SU-DHL-6 (cell line): ENCODE measurements around the gene APOM.

Source experiments
- EZH2phosphoT487 ChIP-seq: fragments of 200-600 bp; sonication (generic), shearing (Covaris generic); conservative IDR thresholded peaks from 2 replicates; pipeline ENCODE4 v1.6.1; 2018; ENCODE audit warnings: mild to moderate bottlenecking, antibody characterized with exemption, low read length, moderate library complexity, mixed read lengths
- TF ChIP-seq, protein P1 (sequence below): fragments of 200-600 bp; sonication (generic); IDR thresholded peaks from one replicate; pipeline ENCODE4 v1.5.1; 2017; ENCODE audit warnings: antibody characterized with exemption, mild to moderate bottlenecking, low read length, moderate library complexity; ENCODE audit not compliant: insufficient read depth, poor library complexity, severe bottlenecking

GRCh38 chr6:31659649-31660380 is 4.1 kb downstream of the APOM start:
- TF ChIP-seq, protein P1, sequence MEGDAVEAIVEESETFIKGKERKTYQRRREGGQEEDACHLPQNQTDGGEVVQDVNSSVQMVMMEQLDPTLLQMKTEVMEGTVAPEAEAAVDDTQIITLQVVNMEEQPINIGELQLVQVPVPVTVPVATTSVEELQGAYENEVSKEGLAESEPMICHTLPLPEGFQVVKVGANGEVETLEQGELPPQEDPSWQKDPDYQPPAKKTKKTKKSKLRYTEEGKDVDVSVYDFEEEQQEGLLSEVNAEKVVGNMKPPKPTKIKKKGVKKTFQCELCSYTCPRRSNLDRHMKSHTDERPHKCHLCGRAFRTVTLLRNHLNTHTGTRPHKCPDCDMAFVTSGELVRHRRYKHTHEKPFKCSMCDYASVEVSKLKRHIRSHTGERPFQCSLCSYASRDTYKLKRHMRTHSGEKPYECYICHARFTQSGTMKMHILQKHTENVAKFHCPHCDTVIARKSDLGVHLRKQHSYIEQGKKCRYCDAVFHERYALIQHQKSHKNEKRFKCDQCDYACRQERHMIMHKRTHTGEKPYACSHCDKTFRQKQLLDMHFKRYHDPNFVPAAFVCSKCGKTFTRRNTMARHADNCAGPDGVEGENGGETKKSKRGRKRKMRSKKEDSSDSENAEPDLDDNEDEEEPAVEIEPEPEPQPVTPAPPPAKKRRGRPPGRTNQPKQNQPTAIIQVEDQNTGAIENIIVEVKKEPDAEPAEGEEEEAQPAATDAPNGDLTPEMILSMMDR, result no peak
- TF ChIP-seq EZH2phosphoT487, result no peak
